Liver (tissue), 9 donors: ENCODE results near the gene ACER2. TPM values are rescaled to one million over a fixed set of nuclear protein-coding genes. Genes with fewer than 3 reads are reported as not detected.

Experiments used
- DNase-seq: peaks from one replicate; pipeline ENCODE4 v3.0.0-alpha.2; 2017; ENCODE audit warnings: low spot score
- H3K27ac ChIP-seq, 2 donors: one replicate each; pipeline ENCODE4 v1.7.0; 2013; ENCODE audit warnings: inconsistent platforms in 2 of 2, low read length in 2 of 2, control low read depth in 1 of 2, low read depth in 1 of 2, mild to moderate bottlenecking in 1 of 2
- H3K27me3 ChIP-seq, 4 donors: one replicate each; pipeline versions ENCODE4 v1.6.1 to v1.7.0; 2013; ENCODE audit warnings: low read length in 3 of 4, inconsistent platforms in 1 of 4, mild to moderate bottlenecking in 1 of 4, moderate library complexity in 1 of 4; ENCODE audit not compliant: control insufficient read depth in 4 of 4, insufficient read depth in 4 of 4
- H3K36me3 ChIP-seq, 4 donors: one replicate each; pipeline versions ENCODE4 v1.6.1 to v1.7.0; 2013; ENCODE audit warnings: low read length in 3 of 4, mild to moderate bottlenecking in 3 of 4, low read depth in 1 of 4, moderate library complexity in 1 of 4; ENCODE audit not compliant: control insufficient read depth in 4 of 4, insufficient read depth in 3 of 4
- H3K4me1 ChIP-seq, 4 donors: one replicate each; pipeline versions ENCODE4 v1.6.1 to v1.7.0; 2013; ENCODE audit warnings: low read length in 3 of 4, mild to moderate bottlenecking in 3 of 4, moderate library complexity in 1 of 4; ENCODE audit not compliant: control insufficient read depth in 4 of 4, insufficient read depth in 4 of 4
- H3K4me3 ChIP-seq, 3 donors: one replicate each; pipeline versions ENCODE4 v1.6.1 to v1.7.0; 2013; ENCODE audit warnings: low read length in 3 of 3, control low read depth in 1 of 3, low read depth in 1 of 3, mild to moderate bottlenecking in 1 of 3
- H3K9ac ChIP-seq, 2 donors: one replicate each; pipeline ENCODE4 v1.7.0; 2013; ENCODE audit warnings: low read length in 2 of 2, mild to moderate bottlenecking in 2 of 2, moderate library complexity in 2 of 2, control low read depth in 1 of 2, low read depth in 1 of 2
- H3K9me3 ChIP-seq, 4 donors: one replicate each; pipeline versions ENCODE4 v1.6.1 to v1.7.0; 2013; ENCODE audit warnings: low read length in 3 of 4; ENCODE audit not compliant: control insufficient read depth in 4 of 4
- EGR1 ChIP-seq, 2 donors: IDR thresholded peaks; 2 replicates each; pipeline ENCODE4 v1.6.1; 2016 to 2018; ENCODE audit warnings: antibody characterized with exemption in 2 of 2, low read depth in 2 of 2
- polyA plus RNA-seq, 2 donors: library from polyadenylated mRNA; stranded (reverse) in 1 of 2; unstranded in 1 of 2; fragments of 200-250 nt in 1 of 2; fragments of >200 nt in 1 of 2; fragmentation: Nextera tagmentation in 1 of 2; extraction: Ambion mirVana in 1 of 2; gene quantifications; one replicate each; pipeline versions ENCODE4 v1.2.1 to v1.2.3, GENCODE V29; 2013 to 2015
- total RNA-seq, 2 donors: library from RNA; depleted of rRNA; stranded (reverse); fragments of >200 nt; gene quantifications; one replicate each; pipeline ENCODE4 v1.2.3, GENCODE V29; 2014
- donor health status: healthy.
- donor health status: healthy.
- donor health status: healthy.
- donor health status: healthy.
- donor health status: healthy.

ACER2 gene
- total and polyA plus RNA-seq, 4 donors, result 0.47 to 4.0 (median 1.9) TPM

DNA sequence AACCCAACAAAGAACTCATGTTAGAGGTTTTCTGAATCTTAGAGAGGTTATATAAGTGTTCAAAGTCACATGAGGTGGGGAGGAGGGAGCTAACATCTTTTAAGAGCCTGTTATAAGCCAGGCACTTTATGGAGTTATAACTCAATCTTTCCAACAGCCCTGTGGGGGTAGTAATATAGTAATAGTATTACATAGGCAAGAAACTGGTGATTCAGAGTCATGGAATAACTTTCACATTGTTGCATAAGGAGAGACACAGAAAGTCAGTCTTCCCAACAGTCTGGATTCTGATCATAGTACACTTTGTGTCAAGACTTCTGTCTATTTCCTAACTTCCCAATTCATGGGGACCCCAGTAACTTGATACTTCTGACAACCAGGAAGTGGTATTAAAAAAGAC, 89.2 kb downstream of the ACER2 start:
- peaks cover 0 to 3% (median 1%) of the 10 kb centered on the region in 4 donors for H3K4me1 ChIP-seq
- no peak for TF ChIP-seq EGR1 (IDR thresholded peaks at IDR 0.05; ENCODE audit: low read depth in 2 of 2)
- H3K27ac ChIP-seq, result no peak overlapping the region
- H3K27me3 ChIP-seq, result no peaks in the 10 kb centered on the region
- H3K4me3 ChIP-seq, result no peak overlapping the region
- no peaks in the 10 kb centered on the region for H3K36me3 ChIP-seq
- DNase-seq, result no peak
- H3K9ac ChIP-seq, result no peak overlapping the region
- no peaks in the 10 kb centered on the region for H3K9me3 ChIP-seq

Other genes with a start within 250 kb of the ACER2 start
- gene DENND4C, start 178.3 kb upstream of the ACER2 start, total RNA-seq, result 10 to 100 TPM; 20.5 to 54.9 TPM
- 1 to 10 TPM; 6.9 to 9.1 TPM for gene DENND4C, start 178.3 kb upstream of the ACER2 start, polyA plus RNA-seq
- 1,000 to 10,000 TPM in 1 of 2 donors, 100 to 1,000 TPM in 1; 336 to 1,448 TPM for gene RPS6, start 28.8 kb upstream of the ACER2 start, total RNA-seq
- gene RPS6, start 28.8 kb upstream of the ACER2 start, polyA plus RNA-seq, result 100 to 1,000 TPM; 416 to 622 TPM